Stimulated activated CD4-positive, alpha-beta T cell treated with anti-CD3 and anti-CD28 coated beads, Interleukin-4, amount 100 ng/mL, for 24 hours (primary cell): ENCODE results near the gene KDM6B.
"Not testable (repeated sequence)": the region's sequence is repeated elsewhere in the genome, so short reads cannot be mapped to it uniquely, and the experiment has no call there.

Experiments
- DNase-seq: peaks from one replicate; pipeline ENCODE4 v3.0.0-alpha.2; 2020

Gene KDM6B

GRCh38 chr17:7833795-7834541 lies at the start of gene KDM6B:
KDM6B (plus strand) TSS chr17:7834217; CDS start chr17:7845555, 11,338 bp downstream.
- peak; percentile 89 for DNase-seq

GRCh38 chr17:7786866-7787265 lies 47.2 kb upstream of the KDM6B start:
- DNase-seq = no peak

DNA sequence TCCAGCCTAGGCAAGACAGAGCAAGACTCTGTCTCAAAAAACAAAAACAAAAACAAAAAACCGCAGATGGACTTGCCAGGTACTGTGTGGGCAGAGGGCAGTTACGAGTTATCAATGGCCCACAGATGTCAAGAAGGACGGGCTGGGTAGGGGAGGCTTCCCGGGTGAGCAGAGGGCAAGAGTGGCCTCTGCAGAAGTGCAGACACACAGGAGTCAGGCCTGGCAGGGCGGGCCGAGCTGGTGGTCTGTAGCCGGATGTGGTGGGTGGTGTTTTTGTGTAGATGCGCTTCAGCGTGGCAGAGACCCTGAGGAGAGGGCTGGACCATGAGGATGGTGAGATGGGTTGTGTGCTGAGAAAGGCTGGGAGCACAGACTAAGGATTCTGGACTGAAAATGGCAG lies 44.9 kb upstream of the KDM6B start:
- DNase-seq = no peak

- DNase-seq = no peak
Measured at GRCh38 chr17:7790150-7790549, 43.9 kb upstream of the KDM6B start.

DNA sequence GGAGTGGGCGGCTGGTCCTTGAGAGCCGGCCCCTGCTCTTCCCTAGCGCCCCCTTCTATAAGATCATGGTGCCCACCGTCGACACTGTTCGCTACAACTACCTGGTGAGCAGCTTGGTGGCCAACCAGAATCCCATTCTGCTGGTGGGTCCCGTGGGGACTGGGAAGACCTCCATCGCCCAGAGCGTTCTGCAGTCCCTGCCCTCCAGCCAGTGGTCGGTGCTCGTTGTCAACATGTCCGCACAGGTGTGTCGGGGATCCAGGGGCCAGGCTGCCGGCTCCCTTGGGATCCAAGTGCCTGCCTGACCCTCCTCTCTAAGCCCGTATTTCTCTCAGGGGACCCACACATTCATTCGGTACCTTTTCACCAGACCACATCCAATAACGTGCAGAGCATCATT lies 41.4 kb upstream of the KDM6B start:
- no peak for DNase-seq

- no peak for DNase-seq
Measured at GRCh38 chr17:7794075-7794663, 39.8 kb upstream of the KDM6B start.

GRCh38 chr17:7797976-7798375 lies 36.0 kb upstream of the KDM6B start:
- DNase-seq = no peak

GRCh38 chr17:7798839-7799238 lies 35.2 kb upstream of the KDM6B start:
- no peak for DNase-seq

- DNase-seq = no peak
Measured at GRCh38 chr17:7803981-7804380, 30.0 kb upstream of the KDM6B start.

- DNase-seq = no peak
Measured at GRCh38 chr17:7806587-7806986, 27.4 kb upstream of the KDM6B start.

- DNase-seq = no peak
Measured at GRCh38 chr17:7807206-7807605, 26.8 kb upstream of the KDM6B start.

DNA sequence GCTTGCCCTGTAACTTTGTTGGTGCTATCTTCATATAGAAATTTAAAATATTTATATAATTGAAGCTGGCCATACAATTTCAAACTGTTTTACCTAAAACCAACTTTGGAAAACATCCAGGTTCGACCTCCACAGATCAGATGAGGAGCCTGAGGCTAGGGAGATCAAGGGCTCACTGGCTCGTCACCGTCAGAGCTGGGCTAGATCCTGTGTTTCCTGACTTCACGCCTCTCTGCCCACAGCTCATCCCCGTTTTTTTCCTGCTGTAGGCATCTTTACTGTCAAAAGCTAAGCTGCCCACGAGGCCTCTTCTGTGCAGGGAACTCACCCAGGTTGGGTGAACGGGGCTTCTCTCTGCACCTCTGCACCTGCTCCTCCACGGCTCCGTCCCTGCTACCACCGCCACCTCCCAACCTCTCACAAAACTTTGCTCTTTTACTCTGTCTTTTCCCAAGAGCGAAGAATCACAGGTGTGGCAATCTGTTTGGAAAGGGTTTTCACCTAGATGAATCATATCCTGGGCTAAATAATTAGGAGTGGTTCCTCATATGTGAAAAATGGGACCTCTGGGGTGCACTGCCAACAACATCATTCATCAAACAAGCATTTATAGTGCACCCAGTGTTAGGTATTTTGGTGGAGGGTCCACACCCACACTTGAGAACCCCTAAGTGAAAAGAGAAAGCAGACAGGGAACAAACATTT lies 24.8 kb upstream of the KDM6B start:
- DNase-seq = no peak

DNA sequence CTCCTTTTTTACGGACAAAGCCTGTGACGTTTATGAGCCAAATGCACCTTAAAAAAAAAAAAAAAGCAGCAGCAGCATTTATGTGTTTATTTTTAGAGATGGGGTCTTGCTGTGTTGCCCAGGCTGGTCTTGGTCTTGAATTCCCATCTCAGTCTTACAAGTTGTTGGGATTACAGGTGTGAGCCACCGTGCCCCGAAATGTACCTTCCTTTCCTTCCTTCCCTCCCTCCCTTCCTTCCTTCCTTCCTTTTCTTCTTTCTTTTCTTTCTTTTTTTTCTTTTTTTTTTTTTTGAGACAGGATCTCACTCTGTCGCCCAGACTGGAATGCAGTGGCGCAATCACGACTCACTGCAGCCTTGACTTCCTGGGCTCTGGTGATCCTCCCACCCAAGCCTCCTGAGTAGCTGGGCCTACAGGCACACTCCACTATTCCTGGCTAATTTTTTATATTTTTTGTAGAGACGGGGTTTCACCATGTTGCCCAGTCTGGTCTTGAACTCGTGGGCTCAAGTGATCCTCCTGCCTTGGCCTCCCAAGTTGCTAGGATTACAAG lies 24.1 kb upstream of the KDM6B start:
- not testable (repeated sequence) for DNase-seq

GRCh38 chr17:7811251-7811650 lies 22.8 kb upstream of the KDM6B start:
- no peak for DNase-seq

DNA sequence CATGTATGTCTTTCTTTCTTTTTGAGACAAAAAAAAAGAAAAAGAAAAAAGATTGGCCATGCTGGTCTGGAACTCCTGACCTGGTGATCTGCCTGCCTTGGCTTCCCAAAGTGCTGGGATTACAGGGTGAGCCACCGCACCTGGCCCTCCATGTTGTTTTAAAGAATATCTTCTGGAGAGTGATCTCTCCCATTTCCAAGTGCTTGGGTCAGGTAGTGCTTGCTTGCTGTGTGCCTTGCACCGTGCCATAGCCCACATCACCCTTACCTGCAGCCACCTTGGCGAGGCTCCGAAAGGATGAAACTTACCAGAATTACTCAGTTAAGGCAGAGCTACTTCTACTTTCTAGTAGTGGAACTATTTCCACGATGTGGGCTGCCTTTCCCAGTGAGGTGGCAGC lies 19.0 kb upstream of the KDM6B start:
- no peak for DNase-seq

GRCh38 chr17:7816926-7817642 lies 16.9 kb upstream of the KDM6B start:
- DNase-seq = no peak

- DNase-seq = no peak
Measured at GRCh38 chr17:7817643-7817964, 16.4 kb upstream of the KDM6B start.

DNA sequence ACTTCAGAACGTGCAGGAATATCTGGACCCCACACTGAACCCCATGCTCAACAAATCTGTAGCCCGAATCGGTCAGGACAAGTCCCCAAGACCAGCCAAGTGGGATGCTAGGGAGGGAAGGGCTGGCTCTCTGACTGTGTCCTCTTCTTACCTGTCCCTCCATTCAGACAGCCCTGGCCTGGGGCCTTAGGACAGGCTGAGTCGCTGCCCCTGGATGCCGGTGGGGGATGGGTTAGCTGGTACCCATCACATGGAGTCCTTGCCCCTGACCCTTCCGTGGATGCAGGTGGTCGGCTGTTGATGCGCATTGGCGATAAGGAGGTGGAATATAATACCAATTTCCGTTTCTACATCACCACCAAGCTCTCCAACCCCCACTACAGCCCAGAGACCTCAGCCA lies 16.0 kb upstream of the KDM6B start:
- DNase-seq = no peak

- DNase-seq = no peak
Measured at GRCh38 chr17:7818746-7819645, 15.0 kb upstream of the KDM6B start.

- no peak for DNase-seq
Measured at GRCh38 chr17:7820231-7820630, 13.8 kb upstream of the KDM6B start.

- DNase-seq = no peak
Measured at GRCh38 chr17:7822126-7822525, 11.9 kb upstream of the KDM6B start.

DNA sequence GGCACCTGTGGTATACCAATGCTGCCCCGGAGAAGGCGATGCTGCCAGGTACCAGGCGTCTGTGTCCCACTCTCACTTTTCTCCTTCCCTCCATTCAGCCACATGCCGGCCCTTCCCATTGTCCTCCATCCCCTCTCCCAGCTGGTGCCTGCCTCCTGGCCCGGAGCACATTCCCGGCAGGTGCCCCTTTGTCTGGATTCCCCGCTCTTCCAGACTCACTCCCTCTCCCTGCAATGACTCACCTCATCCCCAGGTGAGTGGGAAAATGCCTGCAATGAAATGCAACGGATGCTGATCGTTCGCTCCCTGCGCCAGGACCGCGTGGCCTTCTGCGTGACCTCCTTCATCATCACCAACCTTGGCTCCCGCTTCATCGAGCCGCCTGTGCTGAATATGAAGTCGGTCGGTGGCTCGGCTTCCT lies 10.4 kb upstream of the KDM6B start:
- DNase-seq = no peak
